Common myeloid progenitor, CD34-positive (primary cell): ENCODE measurements around the gene SCRG1.

Experiments used
- CTCF ChIA-PET: fragments of 350-600 bp; sonication (Branson Sonifier 250); formaldehyde crosslinking; loops from one replicate; lab custom pipeline; 2021; ENCODE audit warnings: antibody characterized with exemption; lab: Charles Lee
- POLR2A ChIA-PET: fragments of 350-600 bp; sonication (Branson Sonifier 250); formaldehyde crosslinking; loops from one replicate; lab custom pipeline; 2021; ENCODE audit warnings: antibody characterized with exemption; lab: Charles Lee
- DNase-seq, 3 donors: peaks; one replicate each; pipeline versions ENCODE4 v3.0.0 to v3.0.0-alpha.2; 2013
- H3K27ac ChIP-seq, 2 experiments: 1 replicate in 1 of 2; 2 replicates in 1 of 2; pipeline ENCODE4 v1.7.0; 2013; ENCODE audit warnings: inconsistent platforms in 2 of 2, low read length in 2 of 2, mild to moderate bottlenecking in 2 of 2, low read depth in 1 of 2, moderate library complexity in 1 of 2; ENCODE audit not compliant: severe bottlenecking in 2 of 2, insufficient read depth in 1 of 2, poor library complexity in 1 of 2
- H3K27me3 ChIP-seq, 5 experiments: replicated peaks in 2 of 5; 1 replicate in 3 of 5; 2 replicates in 2 of 5; pipeline versions ENCODE4 v1.6.1 to v1.7.0; 2013; ENCODE audit warnings: low read length in 4 of 5, mild to moderate bottlenecking in 2 of 5, moderate library complexity in 2 of 5, inconsistent platforms in 1 of 5; ENCODE audit not compliant: insufficient read depth in 5 of 5, control insufficient read depth in 4 of 5
- H3K36me3 ChIP-seq, 4 experiments: 1 replicate in 2 of 4; 2 replicates in 2 of 4; pipeline versions ENCODE4 v1.6.1 to v1.7.0; 2013; ENCODE audit warnings: low read length in 3 of 4, control low read depth in 1 of 4, mild to moderate bottlenecking in 1 of 4; ENCODE audit not compliant: control insufficient read depth in 4 of 4, insufficient read depth in 4 of 4
- H3K4me1 ChIP-seq, 4 experiments: 1 replicate in 3 of 4; 2 replicates in 1 of 4; pipeline versions ENCODE4 v1.6.1 to v1.7.1; 2013; ENCODE audit warnings: low read length in 3 of 4, mild to moderate bottlenecking in 3 of 4, control low read depth in 1 of 4, inconsistent platforms in 1 of 4, moderate library complexity in 1 of 4; ENCODE audit not compliant: control insufficient read depth in 4 of 4, insufficient read depth in 4 of 4; ENCODE audit errors: control extremely low read depth in 1 of 4
- H3K4me3 ChIP-seq, 7 experiments: 1 replicate in 4 of 7; 2 replicates in 3 of 7; pipeline versions ENCODE4 v1.5.1 to v1.7.0; 2013; ENCODE audit warnings: mild to moderate bottlenecking in 7 of 7, low read length in 6 of 7, moderate library complexity in 6 of 7, inconsistent platforms in 2 of 7, low read depth in 2 of 7, control low read depth in 1 of 7; ENCODE audit not compliant: insufficient read depth in 4 of 7, control insufficient read depth in 1 of 7; ENCODE audit errors: extremely low read depth in 1 of 7
- H3K9me3 ChIP-seq, 5 experiments: 1 replicate in 4 of 5; 2 replicates in 1 of 5; pipeline versions ENCODE4 v1.6.1 to v1.7.1; 2013; ENCODE audit warnings: low read length in 4 of 5, mild to moderate bottlenecking in 2 of 5, inconsistent platforms in 1 of 5, low read depth in 1 of 5, moderate library complexity in 1 of 5; ENCODE audit not compliant: control insufficient read depth in 4 of 5, insufficient read depth in 2 of 5; ENCODE audit errors: control extremely low read depth in 1 of 5
- WGBS: methylation state at CpG from one replicate; pipeline ENCODE4 v1.1.5; 2013; ENCODE audit not compliant: insufficient coverage; 5-methylcytosine and 5-hydroxymethylcytosine counted together

Gene SCRG1

DNA sequence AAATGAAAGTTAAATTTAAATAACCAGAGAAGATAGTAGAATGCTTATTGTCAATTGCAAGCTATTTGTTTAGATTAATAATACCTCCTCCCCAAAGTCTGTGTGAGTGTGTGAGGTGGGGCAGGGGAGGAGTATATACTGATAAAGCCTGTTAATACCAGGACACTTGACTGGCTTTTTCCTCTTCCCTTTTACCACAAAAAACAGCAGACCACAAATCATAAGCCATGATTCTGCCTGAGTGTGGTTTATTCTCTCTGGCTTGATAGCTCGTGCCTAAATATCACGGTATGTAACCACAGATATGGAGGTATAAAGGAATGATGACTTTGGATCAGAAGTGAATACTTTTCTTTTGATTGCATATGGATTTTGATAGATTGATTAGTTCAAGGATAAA lies 21.9 kb upstream of the SCRG1 start:
- peaks cover 0 to 3% (median 0%) of the 10 kb centered on the region in 5 experiments for H3K9me3 ChIP-seq
- no peaks in the 10 kb centered on the region for H3K36me3 ChIP-seq
- H3K4me3 ChIP-seq: no peak overlapping the region
- H3K27ac ChIP-seq: no peak overlapping the region
- H3K4me1 ChIP-seq: peaks cover 0 to 35% (median 6%) of the 10 kb centered on the region in 4 experiments
- 17% methylated on average over 1 of the region's 2 CpGs for WGBS
- POLR2A ChIA-PET: interaction anchor here (1.3 kb wide), 1 partner anchor 73 kb away, joined by 4 read pairs; no protein-coding TSS in a partner anchor
- peak in 2 of 3 donors; percentile 31 to 58 for DNase-seq
- CTCF ChIA-PET: interaction anchor here (0.7 to 14.1 kb wide), 28 partner anchors 9 to 300 kb away, joined by 3 to 177 read pairs (median 4); partner anchors contain the start of gene HAND2
- H3K27me3 ChIP-seq: no peaks in the 10 kb centered on the region

DNA sequence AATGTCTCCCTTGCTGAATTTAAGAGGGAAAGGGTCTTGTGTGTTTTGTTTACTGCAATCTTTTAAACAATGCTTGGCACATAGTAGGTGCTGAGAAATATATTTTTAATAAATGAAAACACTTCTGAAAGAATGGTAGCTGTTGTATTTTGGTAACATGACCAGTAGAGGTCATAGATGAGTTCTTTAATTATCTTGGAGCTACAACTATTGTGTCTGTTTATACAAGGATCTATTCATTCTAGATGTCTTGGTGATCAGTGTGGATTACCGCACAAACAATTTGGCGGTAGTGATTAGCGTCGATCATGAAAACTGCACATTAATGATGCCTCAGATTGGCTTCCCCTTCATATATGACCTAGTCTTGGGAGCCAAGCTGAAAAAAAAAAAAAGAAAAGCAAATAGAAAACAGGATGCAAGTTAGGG lies 21.4 kb upstream of the SCRG1 start:
- POLR2A ChIA-PET: interaction anchor here (1.3 kb wide), 1 partner anchor 74 kb away, joined by 4 read pairs; no protein-coding TSS in a partner anchor
- H3K27ac ChIP-seq: no peak overlapping the region
- H3K9me3 ChIP-seq: peaks cover 0 to 3% (median 0%) of the 10 kb centered on the region in 5 experiments
- H3K36me3 ChIP-seq: no peaks in the 10 kb centered on the region
- H3K4me3 ChIP-seq: no peak overlapping the region
- WGBS: no CpG with 5 or more reads among the region's 4 CpGs
- CTCF ChIA-PET: interaction anchor here (0.8 to 14.1 kb wide), 25 partner anchors 8 to 299 kb away, joined by 3 to 177 read pairs (median 5); partner anchors contain the start of gene HAND2
- peak in 2 of 3 donors; percentile 42 to 51 for DNase-seq
- H3K27me3 ChIP-seq: no peaks in the 10 kb centered on the region
- peaks cover 0 to 40% (median 6%) of the 10 kb centered on the region in 4 experiments for H3K4me1 ChIP-seq

DNA sequence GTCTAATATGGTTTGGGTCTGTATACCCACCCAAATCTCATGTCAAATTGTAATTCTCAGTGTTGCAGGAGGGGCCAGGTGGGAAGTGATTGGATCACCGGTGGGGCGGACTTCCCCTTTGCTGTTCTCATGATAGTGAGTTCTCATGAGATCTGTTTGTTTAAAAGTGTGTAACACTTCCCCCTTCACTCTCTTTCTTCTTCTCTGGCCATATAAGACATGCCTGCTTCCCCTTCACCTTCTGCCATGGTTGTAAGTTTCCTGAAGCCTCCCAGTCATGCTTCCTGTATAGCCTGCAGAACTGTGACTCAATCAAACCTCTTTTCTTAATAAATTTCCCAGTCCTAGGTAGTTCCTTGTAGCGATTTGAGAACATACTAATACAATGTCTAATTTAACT lies 19.7 kb upstream of the SCRG1 start:
- POLR2A ChIA-PET: no interaction called here
- DNase-seq: peak in 2 of 3 donors; percentile 34 to 50

DNA sequence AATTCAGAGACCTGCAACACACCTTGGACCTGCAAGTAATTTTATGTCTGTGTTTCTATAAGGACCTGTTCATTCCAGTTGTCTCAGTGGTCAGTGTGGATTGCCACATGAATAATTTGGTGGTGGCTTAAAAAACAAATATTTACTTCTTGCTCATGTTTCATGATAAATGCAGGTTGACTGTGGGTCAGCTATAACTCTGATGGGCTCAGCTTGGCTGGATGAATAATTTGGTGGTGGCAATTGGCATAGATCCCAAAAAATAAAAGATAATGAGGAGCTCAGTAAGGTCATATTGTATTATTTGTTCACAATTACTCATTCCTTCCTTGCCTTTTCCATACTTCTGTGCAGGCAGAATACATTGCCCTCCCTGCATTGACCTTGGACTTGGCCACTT lies 18.9 kb upstream of the SCRG1 start:
- Histone ChIP-seq H3K36me3 (no peaks in the 10 kb centered on the region), H3K27ac (no peak overlapping the region), H3K4me1 (peaks cover 13 to 65% (median 15%) of the 10 kb centered on the region in 4 experiments), H3K4me3 (no peak overlapping the region), H3K27me3 (no peaks in the 10 kb centered on the region), H3K9me3 (no peaks in the 10 kb centered on the region)
- DNase-seq: no peak
- POLR2A ChIA-PET: no interaction called here
- CTCF ChIA-PET: interaction anchor here (0.7 to 14.1 kb wide), 16 partner anchors 12 to 405 kb away, joined by 3 to 177 read pairs (median 4); no protein-coding TSS in a partner anchor

More for the DNA sequence above, 19.7 kb upstream of the SCRG1 start:
- Histone ChIP-seq H3K27ac (no peak overlapping the region), H3K4me1 (peaks cover 5 to 56% (median 10%) of the 10 kb centered on the region in 4 experiments), H3K4me3 (no peak overlapping the region), H3K9me3 (no peaks in the 10 kb centered on the region), H3K36me3 (no peaks in the 10 kb centered on the region), H3K27me3 (no peaks in the 10 kb centered on the region)
- CTCF ChIA-PET: interaction anchor here (0.7 to 14.1 kb wide), 17 partner anchors 14 to 405 kb away, joined by 3 to 177 read pairs (median 4); no protein-coding TSS in a partner anchor
- no CpG with 5 or more reads among the region's 3 CpGs for WGBS

DNA sequence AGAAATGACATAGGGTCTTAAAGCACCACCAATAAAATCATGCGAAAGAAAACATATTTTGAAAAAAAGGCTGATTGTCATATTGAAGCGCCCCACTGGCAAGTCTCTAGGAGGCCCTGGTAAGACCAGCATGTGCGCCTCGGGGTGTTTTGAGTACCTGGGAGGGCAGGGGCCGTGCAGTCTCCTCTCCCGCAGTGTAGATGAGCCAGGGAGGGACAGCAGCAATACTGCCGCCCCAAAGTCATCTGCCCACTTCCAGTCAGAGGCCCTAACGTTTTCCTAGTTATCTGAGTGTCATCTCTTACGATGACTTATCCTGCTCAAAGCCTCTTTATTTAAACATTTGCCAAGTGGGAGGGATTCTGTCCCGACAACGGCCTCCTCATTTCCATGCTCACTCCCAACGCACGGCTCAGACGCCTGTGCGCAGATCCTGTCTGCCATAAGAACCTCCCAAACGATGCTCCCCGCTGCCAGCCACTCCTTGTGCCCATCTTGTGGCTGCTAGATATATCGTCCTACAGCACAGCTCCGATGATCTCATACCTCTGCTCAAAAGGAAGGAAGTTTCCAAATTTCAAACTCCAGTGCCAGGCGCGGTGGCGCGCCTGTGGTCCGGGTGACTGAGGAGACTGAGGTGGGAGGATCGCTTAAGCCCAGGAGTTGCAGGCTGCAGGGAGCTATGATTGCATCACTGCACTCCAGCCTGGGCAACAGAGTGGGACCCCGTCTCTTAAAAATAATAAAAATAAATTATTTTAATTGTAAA lies 17.2 kb upstream of the SCRG1 start:
- ChIA-PET CTCF (interaction anchor here (0.9 to 14.1 kb wide), 12 partner anchors 8 to 248 kb away, joined by 3 to 177 read pairs (median 4); partner anchors contain the start of genes GALNT7 and SAP30), POLR2A (no interaction called here)
- no peak overlapping the region for H3K4me3 ChIP-seq
- 91% methylated on average over 20 of the region's 26 CpGs for WGBS
- no peaks in the 10 kb centered on the region for H3K36me3 ChIP-seq
- no peaks in the 10 kb centered on the region for H3K9me3 ChIP-seq
- H3K27ac ChIP-seq: no peak overlapping the region
- H3K4me1 ChIP-seq: peaks cover 16 to 77% (median 24%) of the 10 kb centered on the region in 4 experiments
- peak in 2 of 3 donors; percentile 69 to 70 for DNase-seq
- no peaks in the 10 kb centered on the region for H3K27me3 ChIP-seq

DNA sequence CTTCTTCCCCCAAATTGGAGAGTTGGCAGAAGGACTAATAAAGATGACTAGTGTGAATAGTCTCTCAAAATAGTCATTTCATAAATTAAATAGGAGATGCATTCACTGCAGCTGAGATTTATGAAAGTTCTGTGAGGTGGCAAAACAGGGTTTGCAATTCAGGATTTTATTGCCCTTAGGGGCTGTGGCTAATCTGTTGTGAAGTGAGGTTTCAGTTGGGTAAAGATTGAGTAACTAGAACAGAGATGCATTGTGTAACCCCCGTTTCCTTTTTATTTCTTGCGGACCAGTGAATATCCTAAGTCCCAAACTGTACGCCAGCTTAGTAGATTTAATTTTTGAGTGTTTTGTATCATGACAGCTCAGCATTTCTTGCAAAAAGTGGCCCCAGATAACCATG lies 16.2 kb upstream of the SCRG1 start:
- peaks cover 17 to 77% (median 22%) of the 10 kb centered on the region in 4 experiments for H3K4me1 ChIP-seq
- H3K27ac ChIP-seq: no peak overlapping the region
- H3K36me3 ChIP-seq: no peaks in the 10 kb centered on the region
- H3K4me3 ChIP-seq: no peak overlapping the region
- DNase-seq: peak in 2 of 3 donors; percentile 56 to 58
- ChIA-PET CTCF (interaction anchor here (1.0 to 14.1 kb wide), 7 partner anchors 9 to 116 kb away, joined by 3 to 177 read pairs (median 4); partner anchors contain the start of gene SAP30), POLR2A (no interaction called here)
- no peaks in the 10 kb centered on the region for H3K27me3 ChIP-seq
- H3K9me3 ChIP-seq: no peaks in the 10 kb centered on the region
- WGBS: no CpG with 5 or more reads among the region's 3 CpGs
